ENCODE results near the gene LHPP.
"Not testable (repeated sequence)": the region's sequence is repeated elsewhere in the genome, so short reads cannot be mapped to it uniquely, and the experiment has no call there.

The LHPP gene

GRCh38 chr10:124598196-124598595, 136.6 kb downstream of the LHPP start:
- no peak for DNase-seq

GRCh38 chr10:124598773-124599587, 137.4 kb downstream of the LHPP start:
- no peak for DNase-seq

DNA sequence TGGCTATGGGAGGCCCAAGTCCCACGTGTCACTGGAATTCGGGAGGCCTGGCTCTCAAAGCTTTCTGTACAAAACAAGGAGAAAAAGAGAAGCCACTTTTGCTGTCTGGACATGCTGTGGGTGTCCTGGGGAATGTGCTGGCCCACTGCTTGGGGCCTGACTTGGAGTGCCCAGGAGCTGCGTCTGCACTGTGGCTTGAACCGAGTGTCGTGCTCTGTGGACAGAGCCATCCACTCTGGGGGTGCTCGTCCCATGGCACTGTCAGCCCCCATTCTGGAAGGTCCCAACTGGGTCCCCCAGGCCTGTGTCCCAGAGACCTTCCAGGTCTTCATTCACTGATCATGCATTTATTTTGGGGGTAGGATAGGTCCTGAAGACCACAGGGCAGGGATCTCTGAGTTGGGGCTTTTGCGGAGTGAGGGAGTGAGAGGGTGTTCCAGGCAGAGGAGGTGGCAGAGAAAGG, 138.0 kb downstream of the LHPP start:
- DNase-seq: no peak

DNA sequence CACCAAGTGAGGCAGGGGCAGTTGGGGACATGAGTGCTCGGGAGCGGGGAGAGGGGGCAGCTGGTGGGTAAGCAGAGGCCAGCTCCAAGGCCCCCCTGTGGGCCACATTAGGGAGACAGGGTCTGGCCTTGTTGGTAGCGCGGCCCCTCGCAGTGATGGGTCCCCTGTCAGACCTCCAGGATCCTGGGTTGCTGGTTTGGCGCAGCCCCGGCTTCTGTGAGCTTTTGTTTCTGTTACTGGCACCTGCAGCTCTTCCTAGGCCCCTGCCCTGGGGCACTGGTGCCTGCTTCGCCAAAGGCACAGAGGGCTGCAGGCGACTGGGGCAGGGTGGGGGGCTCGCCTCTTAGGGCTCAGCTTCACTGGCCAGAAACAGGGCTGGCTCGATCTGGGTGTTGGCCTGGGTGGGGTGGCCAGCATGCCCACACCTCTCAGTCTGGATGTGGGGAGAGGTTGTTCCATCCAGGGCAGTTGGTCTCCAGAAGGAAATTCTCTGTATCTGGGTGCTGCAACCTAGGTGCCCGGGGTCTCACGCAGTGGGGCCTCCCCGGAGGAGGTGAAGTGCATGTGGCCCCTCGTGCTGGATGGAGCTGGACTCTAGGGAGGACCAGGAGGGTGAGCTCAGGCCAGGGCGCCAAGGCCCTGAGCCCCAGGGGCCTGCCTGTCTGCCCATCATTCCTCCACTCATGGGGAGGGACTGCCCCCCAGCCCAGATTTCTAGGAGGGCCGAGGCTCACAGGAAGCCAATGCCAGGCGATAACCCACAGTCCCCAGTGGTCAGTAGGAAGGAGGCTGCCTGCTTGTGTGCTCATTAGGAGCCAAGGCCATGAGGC, 138.6 kb downstream of the LHPP start:
- DNase-seq: no peak

- DNase-seq: no peak
These were observed 139.4 kb downstream of the LHPP start for GRCh38 chr10:124601016-124601415.

DNA sequence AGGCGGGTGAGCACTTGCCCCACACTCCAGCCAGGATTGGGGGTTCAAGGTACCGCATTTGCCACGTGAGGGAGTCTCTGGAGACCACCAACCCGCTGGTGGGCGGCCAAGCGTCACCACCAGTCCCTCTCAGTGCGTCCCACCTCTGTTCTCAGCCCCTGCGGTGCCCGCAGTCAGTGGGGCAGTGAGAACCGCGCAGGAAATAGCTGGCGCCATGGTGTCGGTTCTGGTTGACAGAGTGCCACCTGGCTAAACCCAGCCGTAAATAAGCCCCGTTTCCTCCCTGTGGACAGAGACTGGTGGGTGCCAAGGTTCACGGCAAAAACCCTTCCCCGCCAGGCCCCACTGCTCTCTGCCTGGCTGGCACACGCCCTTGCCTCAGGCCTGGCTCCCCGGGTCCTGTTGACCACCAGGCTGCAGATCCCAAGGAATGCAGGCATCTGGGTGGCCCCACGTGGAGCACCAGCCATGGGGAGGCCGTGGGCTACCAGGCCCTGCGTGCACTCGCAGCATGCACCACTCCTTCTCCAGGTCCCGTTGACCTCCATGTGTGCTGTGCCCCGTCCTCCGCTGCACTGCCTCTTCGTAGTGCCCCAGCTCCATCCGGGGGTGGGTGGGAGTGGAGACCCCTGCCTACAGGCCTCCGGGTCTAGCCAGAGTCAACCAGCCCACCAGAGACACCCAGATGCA, 140.0 kb downstream of the LHPP start:
- no peak for DNase-seq

DNA sequence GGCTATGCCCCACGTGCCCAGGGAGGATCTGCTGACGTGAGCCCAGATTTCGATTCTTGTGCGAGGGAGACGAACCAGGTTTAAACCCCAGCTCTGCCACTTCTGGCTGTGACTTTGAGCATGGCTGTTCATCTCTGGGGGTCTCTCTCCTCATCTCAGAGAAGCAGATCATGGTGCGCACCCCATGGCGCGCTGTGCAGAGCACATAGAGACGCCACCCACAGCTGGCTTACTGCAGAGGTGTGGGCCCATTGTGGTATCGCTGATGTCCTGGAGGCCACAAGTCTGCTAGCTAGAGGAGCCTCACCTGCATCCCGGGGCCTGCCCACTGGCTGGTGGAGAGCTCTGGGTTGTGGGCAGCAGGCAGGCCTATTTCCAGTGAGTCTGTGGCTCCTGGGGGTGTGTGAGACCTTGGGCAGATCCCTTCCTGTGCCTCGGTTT, 140.5 kb downstream of the LHPP start:
- no peak for DNase-seq

GRCh38 chr10:124602646-124603365, 141.2 kb downstream of the LHPP start:
- no peak for DNase-seq

- no peak for DNase-seq
These were observed 142.0 kb downstream of the LHPP start for GRCh38 chr10:124603376-124604213.

DNA sequence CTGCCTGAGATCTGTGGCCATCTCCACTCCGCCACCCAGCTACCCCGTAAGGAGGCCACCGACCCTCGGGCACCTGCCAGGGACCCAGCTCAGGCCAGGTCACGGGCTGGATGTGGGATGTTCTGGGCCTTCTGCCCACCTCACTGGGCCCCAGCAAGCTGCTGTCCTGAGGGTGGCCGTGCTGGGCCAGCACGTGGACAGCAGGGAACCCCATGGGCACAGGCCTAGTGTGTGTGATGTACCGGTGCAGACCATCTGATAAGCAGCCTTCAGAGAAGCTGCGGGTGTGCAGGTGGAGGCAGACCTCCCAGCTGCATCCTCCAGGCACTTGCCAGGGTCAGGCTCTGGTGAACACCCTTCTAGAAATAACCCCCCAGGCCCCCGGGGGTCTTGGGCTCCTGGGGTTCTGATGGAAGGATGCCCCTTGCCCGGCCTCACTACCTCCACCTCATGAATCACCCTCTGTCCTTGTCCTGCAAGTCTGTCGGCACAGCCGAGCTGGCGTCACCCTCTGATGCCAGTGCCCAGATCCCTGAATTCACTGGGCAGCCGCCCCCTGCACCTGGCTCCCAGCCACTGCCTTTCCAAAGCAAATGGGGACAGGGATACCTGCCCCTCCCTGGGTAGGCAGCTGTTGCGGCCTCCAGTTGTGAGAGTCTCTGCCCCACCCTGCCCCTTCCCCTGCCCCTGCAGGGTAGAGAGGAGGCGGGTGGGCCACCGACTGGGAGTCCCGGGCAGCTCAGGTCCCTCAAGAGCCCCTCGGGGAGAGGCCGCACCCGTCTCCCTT, 142.8 kb downstream of the LHPP start:
- DNase-seq: no peak

DNA sequence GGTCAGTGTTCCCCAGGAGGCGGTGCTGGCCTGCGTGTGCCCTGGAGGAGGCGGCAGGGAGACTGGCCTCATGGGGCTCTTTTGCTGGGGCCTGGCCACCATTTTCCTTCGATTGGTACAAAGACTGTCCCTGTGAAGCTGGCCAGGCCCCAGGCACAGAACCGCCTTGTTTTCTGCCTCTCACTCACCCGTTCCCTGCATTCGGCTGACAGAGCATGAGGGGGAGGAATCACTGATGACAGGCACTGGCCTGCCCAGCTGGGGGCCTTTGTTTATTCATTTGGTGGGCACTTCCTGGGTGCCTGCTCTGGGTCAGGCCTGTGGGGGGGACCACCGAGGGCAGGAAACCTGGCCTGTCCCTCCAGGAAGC, 143.4 kb downstream of the LHPP start:
- DNase-seq: no peak

DNA sequence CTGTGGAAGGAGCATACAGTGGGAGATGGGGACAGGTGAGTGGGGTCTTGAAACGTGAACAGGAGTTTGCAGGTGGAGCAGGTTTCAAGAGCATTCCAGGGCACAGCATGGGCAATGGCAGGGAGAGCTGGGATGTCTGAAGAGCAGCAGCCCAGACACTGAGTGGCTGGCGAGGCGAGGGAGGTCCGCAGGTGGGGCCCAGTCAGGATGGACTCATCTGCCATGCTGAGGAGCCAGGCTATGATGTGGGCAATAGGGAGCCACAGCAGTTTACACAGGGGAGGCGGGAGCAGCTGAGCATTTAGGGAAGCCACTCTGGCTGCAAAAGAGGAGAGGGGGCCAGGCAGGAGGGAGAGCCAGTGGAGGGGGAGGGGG, 143.8 kb downstream of the LHPP start:
- no peak for DNase-seq

GRCh38 chr10:124605856-124606812, 144.5 kb downstream of the LHPP start:
- no peak for DNase-seq

DNA sequence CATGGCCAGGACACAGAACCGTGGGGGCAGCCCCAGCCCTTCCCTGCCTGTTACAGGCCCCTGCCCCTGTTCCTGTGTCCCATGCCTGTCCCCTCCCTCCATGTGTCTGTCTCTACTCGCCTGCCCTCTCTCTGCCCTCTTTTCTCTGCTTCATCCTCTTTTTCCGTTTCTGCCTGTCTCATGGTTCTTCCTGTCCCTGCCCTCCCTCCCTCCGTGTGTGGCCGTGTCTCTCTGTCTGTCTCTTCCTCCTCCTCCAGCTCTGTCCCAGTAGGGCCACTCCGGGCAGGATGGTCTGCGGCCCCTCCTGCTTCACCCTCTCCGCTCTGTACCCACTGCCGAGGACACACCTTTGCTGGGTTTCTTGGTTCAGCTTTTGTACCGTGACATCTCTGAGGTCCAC, 145.2 kb downstream of the LHPP start:
- no peak for DNase-seq

GRCh38 chr10:124607693-124608092, 146.1 kb downstream of the LHPP start:
- DNase-seq: no peak

DNA sequence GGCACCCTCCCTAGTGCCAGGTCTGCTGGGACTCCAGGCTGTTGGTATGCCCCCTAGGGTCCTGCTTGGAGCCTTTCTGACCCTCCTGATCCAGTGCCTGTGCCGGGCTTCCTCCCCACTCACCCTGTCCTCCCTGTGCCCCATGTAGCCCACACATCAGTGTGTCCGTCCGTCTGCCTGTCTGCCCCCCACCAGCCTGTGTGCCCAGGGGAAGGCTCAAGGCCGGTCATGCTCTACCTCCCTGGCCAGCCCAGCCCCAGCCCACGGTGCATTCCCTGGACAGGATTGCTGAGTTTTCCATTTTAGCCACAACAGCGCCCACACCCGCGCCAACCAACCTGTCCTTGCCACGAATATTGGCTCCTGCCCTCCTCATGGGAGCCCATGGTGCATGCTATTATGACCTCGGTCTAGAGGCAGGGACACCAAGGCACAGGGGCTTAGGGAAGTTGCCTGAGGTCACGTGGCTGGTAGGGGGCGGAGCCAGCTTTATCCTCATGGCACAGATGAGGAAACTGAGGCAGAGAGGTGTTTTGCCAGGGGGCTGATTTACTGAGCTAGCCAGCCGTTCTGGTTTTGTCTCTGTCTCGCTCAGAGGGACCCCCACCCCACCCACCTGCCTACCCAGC, 146.6 kb downstream of the LHPP start:
- no peak for DNase-seq

- DNase-seq: no peak
These were observed 148.1 kb downstream of the LHPP start for GRCh38 chr10:124609698-124610097.

GRCh38 chr10:124610186-124610585, 148.6 kb downstream of the LHPP start:
- not testable (repeated sequence) for DNase-seq

DNA sequence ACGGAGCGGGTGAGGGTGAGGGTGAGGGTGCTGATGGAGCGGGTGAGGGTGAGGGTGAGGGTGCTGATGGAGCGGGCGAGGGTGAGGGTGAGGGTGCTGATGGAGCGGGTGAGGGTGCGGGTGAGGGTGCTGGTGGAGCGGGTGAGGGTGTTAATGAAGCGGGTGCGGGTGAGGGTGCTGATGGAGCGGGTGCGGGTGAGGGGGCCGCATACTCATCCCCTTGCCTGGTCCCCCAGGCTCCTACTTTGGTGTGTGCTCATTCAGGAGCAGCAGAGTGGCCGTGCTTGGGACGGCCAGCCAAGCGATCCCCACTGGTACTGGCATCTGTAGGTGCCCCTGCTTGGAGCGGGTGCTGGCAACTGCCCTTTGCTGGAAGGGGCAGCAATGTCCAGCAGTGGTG, 149.2 kb downstream of the LHPP start:
- DNase-seq: not testable (repeated sequence)
